Nephron (organoid): ENCODE results near the gene NPIPB2.
"Not testable (repeated sequence)": the region's sequence is repeated elsewhere in the genome, so short reads cannot be mapped to it uniquely, and the experiment has no call there.

ENCODE experiments used
- H3K27ac Mint-ChIP-seq, 3 experiments: 2 replicates each; pipeline ENCODE4 v1.8.0; 2020; ENCODE audit warnings: mixed read lengths in 3 of 3, mild to moderate bottlenecking in 2 of 3, moderate library complexity in 1 of 3
- H3K27me3 Mint-ChIP-seq: 2 replicates; pipeline ENCODE4 v1.8.0; 2021; ENCODE audit warnings: low read depth, mild to moderate bottlenecking, moderate library complexity, mixed read lengths
- H3K36me3 Mint-ChIP-seq: 2 replicates; pipeline ENCODE4 v1.8.0; 2020; ENCODE audit warnings: low read depth, mixed read lengths
- H3K4me1 Mint-ChIP-seq: 2 replicates; pipeline ENCODE4 v1.8.0; 2020; ENCODE audit warnings: mixed read lengths
- H3K4me3 Mint-ChIP-seq, 3 experiments: 2 replicates each; pipeline ENCODE4 v1.8.0; 2020; ENCODE audit warnings: mild to moderate bottlenecking in 3 of 3, mixed read lengths in 3 of 3, moderate library complexity in 2 of 3
- H3K9me3 Mint-ChIP-seq: 2 replicates; pipeline ENCODE4 v1.8.0; 2020; ENCODE audit warnings: mixed read lengths
- CTCF ChIP-seq, 3 experiments: fragments of 200-600 bp; sonication (generic); IDR thresholded peaks; one replicate each; pipeline ENCODE4 v1.5.0; 2021; ENCODE audit warnings: antibody characterized with exemption in 3 of 3; ENCODE audit not compliant: unreplicated experiment in 3 of 3

NPIPB2 gene

GRCh38 chr16:11963706-11964105, 21.9 kb upstream of the NPIPB2 start:
- H3K4me3 Mint-ChIP-seq: no peak overlapping the region
- no peak for TF ChIP-seq CTCF (IDR thresholded peaks at IDR 0.05; ENCODE audit: unreplicated experiment in 3 of 3)
- H3K4me1 Mint-ChIP-seq: no peaks in the 10 kb centered on the region
- H3K9me3 Mint-ChIP-seq: no peaks in the 10 kb centered on the region
- no peaks in the 10 kb centered on the region for H3K27me3 Mint-ChIP-seq
- no peaks in the 10 kb centered on the region for H3K36me3 Mint-ChIP-seq
- H3K27ac Mint-ChIP-seq: no peak overlapping the region

GRCh38 chr16:11962978-11963377, 21.1 kb upstream of the NPIPB2 start:
- not testable (repeated sequence) for H3K4me3 Mint-ChIP-seq, H3K9me3 Mint-ChIP-seq, H3K27ac Mint-ChIP-seq, H3K4me1 Mint-ChIP-seq, H3K36me3 Mint-ChIP-seq, H3K27me3 Mint-ChIP-seq

GRCh38 chr16:11962457-11962856, 20.6 kb upstream of the NPIPB2 start:
- not testable (repeated sequence) for H3K27ac Mint-ChIP-seq, H3K36me3 Mint-ChIP-seq, H3K9me3 Mint-ChIP-seq, H3K4me1 Mint-ChIP-seq, H3K27me3 Mint-ChIP-seq, H3K4me3 Mint-ChIP-seq

GRCh38 chr16:11957591-11958395, 15.9 kb upstream of the NPIPB2 start:
- Mint-ChIP-seq H3K4me1 (no peaks in the 10 kb centered on the region), H3K27me3 (no peaks in the 10 kb centered on the region), H3K27ac (peak overlapping the region in 1 of 3 experiments; percentile 18), H3K9me3 (no peaks in the 10 kb centered on the region), H3K4me3 (no peak overlapping the region), H3K36me3 (peaks cover 4% of the 10 kb centered on the region)
- TF ChIP-seq CTCF (IDR thresholded peaks at IDR 0.05; ENCODE audit: unreplicated experiment in 3 of 3): no peak

GRCh38 chr16:11956558-11956957, 14.7 kb upstream of the NPIPB2 start:
- peaks cover 4% of the 10 kb centered on the region for H3K36me3 Mint-ChIP-seq
- H3K4me1 Mint-ChIP-seq: no peaks in the 10 kb centered on the region
- no peak overlapping the region for H3K4me3 Mint-ChIP-seq

GRCh38 chr16:11955713-11956123, 13.9 kb upstream of the NPIPB2 start:
- H3K27ac Mint-ChIP-seq: peak overlapping the region in 1 of 3 experiments; percentile 49
- H3K36me3 Mint-ChIP-seq: peaks cover 4% of the 10 kb centered on the region
- H3K9me3 Mint-ChIP-seq: no peaks in the 10 kb centered on the region
- H3K27me3 Mint-ChIP-seq: no peaks in the 10 kb centered on the region
- no peak overlapping the region for H3K4me3 Mint-ChIP-seq
- no peak for TF ChIP-seq CTCF (IDR thresholded peaks at IDR 0.05; ENCODE audit: unreplicated experiment in 3 of 3)
- peaks cover 1% of the 10 kb centered on the region for H3K4me1 Mint-ChIP-seq

More at GRCh38 chr16:11956558-11956957, 14.7 kb upstream of the NPIPB2 start:
- no peak overlapping the region for H3K27ac Mint-ChIP-seq
- H3K27me3 Mint-ChIP-seq: no peaks in the 10 kb centered on the region
- no peaks in the 10 kb centered on the region for H3K9me3 Mint-ChIP-seq
- TF ChIP-seq CTCF (IDR thresholded peaks at IDR 0.05; ENCODE audit: unreplicated experiment in 3 of 3): no peak

- not testable (repeated sequence) for H3K27ac Mint-ChIP-seq, H3K4me3 Mint-ChIP-seq, H3K4me1 Mint-ChIP-seq, H3K27me3 Mint-ChIP-seq, H3K36me3 Mint-ChIP-seq, H3K9me3 Mint-ChIP-seq
Measured at GRCh38 chr16:11953576-11953975, 11.7 kb upstream of the NPIPB2 start.
